ENCODE data around the gene NCAPD2.

Gene NCAPD2

GRCh38 chr12:6534945-6535696 is 41.2 kb downstream of the NCAPD2 start:
- no peak for DNase-seq

DNA sequence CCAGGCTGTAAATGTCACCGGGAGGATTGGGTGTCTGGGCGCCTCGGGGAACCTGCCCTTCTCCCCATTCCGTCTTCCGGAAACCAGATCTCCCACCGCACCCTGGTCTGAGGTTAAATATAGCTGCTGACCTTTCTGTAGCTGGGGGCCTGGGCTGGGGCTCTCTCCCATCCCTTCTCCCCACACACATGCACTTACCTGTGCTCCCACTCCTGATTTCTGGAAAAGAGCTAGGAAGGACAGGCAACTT is 41.7 kb downstream of the NCAPD2 start:
- no peak for DNase-seq

GRCh38 chr12:6535960-6536847 is 42.3 kb downstream of the NCAPD2 start:
- no peak for DNase-seq

DNA sequence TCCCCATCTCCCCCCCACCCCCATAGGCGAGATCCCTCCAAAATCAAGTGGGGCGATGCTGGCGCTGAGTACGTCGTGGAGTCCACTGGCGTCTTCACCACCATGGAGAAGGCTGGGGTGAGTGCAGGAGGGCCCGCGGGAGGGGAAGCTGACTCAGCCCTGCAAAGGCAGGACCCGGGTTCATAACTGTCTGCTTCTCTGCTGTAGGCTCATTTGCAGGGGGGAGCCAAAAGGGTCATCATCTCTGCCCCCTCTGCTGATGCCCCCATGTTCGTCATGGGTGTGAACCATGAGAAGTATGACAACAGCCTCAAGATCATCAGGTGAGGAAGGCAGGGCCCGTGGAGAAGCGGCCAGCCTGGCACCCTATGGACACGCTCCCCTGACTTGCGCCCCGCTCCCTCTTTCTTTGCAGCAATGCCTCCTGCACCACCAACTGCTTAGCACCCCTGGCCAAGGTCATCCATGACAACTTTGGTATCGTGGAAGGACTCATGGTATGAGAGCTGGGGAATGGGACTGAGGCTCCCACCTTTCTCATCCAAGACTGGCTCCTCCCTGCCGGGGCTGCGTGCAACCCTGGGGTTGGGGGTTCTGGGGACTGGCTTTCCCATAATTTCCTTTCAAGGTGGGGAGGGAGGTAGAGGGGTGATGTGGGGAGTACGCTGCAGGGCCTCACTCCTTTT is 43.1 kb downstream of the NCAPD2 start:
- DNase-seq = no peak

DNA sequence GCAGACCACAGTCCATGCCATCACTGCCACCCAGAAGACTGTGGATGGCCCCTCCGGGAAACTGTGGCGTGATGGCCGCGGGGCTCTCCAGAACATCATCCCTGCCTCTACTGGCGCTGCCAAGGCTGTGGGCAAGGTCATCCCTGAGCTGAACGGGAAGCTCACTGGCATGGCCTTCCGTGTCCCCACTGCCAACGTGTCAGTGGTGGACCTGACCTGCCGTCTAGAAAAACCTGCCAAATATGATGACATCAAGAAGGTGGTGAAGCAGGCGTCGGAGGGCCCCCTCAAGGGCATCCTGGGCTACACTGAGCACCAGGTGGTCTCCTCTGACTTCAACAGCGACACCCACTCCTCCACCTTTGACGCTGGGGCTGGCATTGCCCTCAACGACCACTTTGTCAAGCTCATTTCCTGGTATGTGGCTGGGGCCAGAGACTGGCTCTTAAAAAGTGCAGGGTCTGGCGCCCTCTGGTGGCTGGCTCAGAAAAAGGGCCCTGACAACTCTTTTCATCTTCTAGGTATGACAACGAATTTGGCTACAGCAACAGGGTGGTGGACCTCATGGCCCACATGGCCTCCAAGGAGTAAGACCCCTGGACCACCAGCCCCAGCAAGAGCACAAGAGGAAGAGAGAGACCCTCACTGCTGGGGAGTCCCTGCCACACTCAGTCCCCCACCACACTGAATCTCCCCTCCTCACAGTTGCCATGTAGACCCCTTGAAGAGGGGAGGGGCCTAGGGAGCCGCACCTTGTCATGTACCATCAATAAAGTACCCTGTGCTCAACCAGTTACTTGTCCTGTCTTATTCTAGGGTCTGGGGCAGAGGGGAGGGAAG is 43.9 kb downstream of the NCAPD2 start:
- peak; percentile 21 for DNase-seq

DNA sequence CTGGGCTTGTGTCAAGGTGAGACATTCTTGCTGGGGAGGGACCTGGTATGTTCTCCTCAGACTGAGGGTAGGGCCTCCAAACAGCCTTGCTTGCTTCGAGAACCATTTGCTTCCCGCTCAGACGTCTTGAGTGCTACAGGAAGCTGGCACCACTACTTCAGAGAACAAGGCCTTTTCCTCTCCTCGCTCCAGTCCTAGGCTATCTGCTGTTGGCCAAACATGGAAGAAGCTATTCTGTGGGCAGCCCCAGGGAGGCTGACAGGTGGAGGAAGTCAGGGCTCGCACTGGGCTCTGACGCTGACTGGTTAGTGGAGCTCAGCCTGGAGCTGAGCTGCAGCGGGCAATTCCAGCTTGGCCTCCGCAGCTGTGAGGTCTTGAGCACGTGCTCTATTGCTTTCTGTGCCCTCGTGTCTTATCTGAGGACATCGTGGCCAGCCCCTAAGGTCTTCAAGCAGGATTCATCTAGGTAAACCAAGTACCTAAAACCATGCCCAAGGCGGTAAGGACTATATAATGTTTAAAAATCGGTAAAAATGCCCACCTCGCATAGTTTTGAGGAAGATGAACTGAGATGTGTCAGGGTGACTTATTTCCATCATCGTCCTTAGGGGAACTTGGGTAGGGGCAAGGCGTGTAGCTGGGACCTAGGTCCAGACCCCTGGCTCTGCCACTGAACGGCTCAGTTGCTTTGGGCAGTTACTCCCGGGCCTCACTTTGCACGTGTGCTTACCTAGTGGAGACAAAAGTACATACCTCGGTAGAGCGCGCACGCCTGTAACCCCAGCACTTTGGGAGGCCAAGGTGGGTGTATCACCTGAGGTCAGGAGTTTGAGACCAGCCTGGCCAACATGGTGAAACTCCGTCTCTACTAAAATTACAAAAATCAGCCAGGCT is 44.8 kb downstream of the NCAPD2 start:
- no peak for DNase-seq

DNA sequence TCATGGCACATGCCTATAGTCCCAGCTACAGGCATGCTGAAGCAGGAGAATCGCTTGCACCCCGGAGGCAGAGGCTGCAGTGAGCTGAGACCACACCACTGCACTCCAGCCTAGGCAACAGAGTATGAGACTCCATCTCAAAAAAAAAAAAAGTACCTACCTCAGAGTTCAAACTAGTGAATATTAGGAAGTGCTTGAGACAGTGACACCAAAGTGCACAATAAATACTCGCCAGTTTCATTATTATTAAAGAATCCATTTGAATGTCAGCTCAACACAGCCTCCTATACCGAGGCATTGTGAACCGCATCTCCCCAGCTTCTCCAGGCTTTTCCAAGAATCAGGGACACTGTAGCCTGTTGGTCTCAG is 45.4 kb downstream of the NCAPD2 start:
- no peak for DNase-seq

DNA sequence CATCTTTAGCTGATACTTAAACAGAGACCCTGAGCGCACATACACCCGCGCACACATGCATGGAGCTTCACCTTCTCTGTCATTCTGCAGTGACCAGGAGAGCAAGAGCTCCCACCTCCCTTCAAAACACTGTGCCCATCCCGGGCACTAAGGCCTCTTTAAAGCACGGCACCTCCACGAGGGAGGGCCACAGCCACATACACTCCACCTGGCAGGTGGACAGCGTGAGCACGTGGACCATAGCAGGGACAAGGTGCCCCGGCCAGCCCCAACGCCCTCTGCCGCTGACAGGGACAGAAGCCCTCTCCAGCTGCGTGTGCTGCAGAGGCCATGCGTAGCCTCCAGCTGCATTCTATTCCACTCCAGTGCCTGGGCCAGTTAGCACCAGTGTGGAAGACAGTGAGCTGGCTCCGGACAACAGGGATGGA is 45.8 kb downstream of the NCAPD2 start:
- no peak for DNase-seq

GRCh38 chr12:6540181-6540877 is 46.4 kb downstream of the NCAPD2 start:
- DNase-seq = peak; percentile 60

DNA sequence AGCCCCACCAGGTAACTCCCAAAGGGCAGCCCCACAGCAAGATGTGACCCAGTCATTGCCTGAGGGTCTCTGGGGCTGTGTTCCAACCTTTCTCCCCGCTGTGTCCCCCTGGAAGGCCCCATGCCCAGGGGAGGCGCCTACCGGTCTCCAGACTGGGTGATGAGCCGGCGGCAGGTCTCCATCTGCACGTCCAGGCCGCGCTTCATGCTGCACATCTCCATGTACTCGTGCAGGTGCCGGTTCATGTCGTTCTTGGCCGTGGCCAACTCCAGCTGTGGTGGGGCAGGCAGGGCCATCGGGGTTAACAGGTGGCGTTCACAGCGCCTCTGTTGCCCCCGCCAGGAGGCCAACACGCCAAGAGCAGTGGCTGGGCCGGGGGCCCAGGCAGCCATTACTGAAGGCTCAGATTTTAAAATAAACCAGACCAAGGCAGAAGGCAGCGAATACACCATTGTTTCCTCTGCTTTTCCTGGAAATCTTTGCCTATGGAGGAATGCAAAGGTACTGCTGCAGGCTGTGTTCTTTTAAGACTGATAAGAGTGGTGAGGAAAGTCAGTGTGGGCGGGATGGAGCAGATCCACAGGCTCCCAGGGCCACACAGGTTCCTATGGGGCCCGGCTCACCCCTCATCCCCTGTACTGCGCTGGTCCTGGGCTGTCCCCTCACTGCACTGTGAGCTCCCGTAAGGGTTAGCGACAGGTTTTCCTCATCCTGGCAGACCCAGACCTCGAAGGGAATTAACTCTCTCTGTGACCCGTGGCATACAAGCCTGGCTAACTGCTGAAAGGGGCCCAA is 47.7 kb downstream of the NCAPD2 start:
- DNase-seq = no peak

DNA sequence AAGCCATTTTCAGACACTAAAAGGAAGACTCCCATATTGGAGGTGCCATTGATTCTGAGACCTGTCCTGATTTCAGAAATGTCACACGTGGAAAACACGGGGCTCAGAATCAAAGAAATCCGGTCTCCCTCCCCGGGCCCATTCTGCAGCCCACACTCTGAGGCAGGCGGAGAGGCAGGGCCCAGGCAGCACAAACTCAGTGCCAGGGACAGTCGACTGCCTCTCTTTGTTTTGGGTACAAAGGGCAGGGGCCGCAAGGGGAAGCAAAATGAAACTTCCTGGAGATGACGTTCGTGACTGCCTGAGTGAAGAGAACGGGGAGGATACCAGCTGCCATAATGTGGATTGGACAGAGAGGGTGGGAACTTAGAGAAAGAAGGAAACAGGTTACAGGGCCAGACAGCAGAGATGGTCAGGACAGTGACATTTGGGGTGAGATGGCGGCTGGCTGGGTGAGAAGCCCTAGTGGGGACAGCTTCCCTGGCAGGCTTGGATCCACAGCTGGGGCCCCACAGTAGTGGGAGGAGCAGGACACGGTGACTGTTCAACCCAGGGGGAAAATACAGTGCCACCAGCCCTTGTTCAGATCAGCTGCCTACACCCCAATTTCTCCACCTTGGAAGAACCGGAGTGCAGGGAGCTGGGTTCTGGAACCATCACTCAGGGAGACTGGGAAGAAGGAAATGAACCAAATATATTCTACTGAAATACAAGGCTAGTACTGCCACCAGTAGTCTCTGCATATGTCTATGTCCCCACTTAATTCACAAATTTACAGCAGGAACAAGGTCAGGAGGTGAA is 48.5 kb downstream of the NCAPD2 start:
- no peak for DNase-seq

GRCh38 chr12:6546016-6546415 is 52.1 kb downstream of the NCAPD2 start:
- no peak for DNase-seq

- DNase-seq = no peak
Measured at GRCh38 chr12:6547566-6547965, 53.7 kb downstream of the NCAPD2 start.

DNA sequence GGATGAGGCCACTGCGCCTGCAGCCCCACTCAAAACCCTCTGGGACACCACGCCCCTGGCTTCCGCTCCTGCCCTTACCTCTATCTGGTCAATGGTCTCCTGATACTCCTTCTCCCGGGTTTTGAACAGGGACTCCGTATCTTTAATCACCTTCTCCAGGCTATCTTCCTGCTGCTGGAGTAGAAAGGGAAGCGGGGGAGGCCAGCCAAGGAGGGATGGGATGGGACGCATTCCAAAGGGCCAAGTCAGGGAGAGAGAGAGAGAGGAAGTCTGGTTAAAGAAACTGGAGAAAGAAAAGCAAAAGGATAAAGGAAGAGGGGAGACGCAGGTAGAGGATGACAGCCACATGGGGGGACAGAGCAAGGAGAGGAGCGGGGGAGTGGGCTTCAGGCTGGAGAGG is 54.1 kb downstream of the NCAPD2 start:
- DNase-seq = no peak

DNA sequence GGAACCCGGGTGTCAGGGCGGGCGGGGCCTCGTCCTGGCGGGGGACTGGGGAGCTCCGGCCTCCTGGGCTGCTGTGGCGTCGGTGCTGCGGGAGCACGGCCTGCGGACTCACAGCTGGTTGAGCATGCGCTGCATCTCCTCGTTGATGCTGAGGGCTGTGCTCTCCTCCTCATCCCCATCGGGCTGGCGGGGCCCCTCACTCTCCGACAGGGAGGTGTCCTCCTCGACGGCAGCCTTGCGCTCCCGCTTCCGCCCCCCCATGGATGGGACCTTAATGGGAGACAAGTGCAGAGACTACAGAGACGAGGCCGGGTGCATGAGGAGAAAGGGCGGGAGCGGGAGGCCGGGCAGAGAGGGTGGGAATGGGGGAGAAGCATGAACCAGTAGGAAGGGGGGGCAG is 54.7 kb downstream of the NCAPD2 start:
- no peak for DNase-seq

- DNase-seq = no peak
Measured at GRCh38 chr12:6548966-6549683, 55.2 kb downstream of the NCAPD2 start.

GRCh38 chr12:6549684-6550151 is 55.8 kb downstream of the NCAPD2 start:
- DNase-seq = no peak

- DNase-seq = no peak
Measured at GRCh38 chr12:6550294-6551062, 56.6 kb downstream of the NCAPD2 start.
